Activated gamma-delta T cell (primary cell): ENCODE measurements around the gene NT5C1A.

Experiments used
- DNase-seq: peaks from one replicate; lab custom pipeline; 2025; lab: John Stamatoyannopoulos, UW
- total RNA-seq, 2 donors: gene quantifications; one replicate each; lab custom pipeline; 2026; lab: John Stamatoyannopoulos, UW

NT5C1A gene
- 0.44 to 1.7 reads per million in 2 donors for total RNA-seq

DNA sequence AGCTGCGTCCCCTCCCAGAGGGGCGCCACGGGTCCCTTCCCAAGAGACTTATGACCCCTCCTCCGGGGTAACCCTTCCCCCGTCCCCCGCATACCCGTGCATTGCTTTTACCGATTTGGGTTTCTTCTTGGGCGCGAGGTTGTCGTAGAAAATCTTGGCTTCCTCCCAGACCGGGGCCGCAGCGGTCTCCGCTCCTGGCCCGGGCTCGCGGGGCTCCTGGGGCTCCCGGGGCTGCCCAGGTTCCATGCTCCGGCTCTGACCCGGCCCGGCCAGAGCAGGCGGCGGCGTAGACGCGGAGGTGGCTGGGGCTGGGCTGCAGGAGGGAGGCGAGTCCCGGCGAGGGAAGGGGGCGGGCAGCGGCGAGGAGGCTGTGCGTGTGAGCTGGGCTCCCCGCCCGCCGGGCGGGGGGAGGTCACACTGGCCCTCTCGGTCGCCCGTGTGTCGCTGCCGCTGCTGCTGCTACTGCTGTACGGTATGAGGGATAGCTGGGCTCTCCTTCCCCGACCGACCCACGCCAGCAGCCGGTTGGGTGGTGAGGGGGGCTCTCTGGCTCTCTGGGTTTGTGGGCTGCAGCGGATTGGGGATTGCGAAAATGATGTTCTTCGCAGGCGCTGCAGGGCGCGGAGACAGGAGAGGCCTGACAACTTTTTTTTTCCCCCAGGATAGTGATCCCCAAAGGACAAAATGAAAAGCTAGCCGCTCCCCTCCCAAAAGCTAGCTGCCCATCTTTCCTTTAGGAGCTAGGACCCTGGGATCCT, at the start of gene NT5C1A:
TSS of gene NT5C1A (minus strand) at position 315 of the 758 bp plus-strand sequence. CDS start at position 246, 69 bp downstream.
- DNase-seq = no peak

DNA sequence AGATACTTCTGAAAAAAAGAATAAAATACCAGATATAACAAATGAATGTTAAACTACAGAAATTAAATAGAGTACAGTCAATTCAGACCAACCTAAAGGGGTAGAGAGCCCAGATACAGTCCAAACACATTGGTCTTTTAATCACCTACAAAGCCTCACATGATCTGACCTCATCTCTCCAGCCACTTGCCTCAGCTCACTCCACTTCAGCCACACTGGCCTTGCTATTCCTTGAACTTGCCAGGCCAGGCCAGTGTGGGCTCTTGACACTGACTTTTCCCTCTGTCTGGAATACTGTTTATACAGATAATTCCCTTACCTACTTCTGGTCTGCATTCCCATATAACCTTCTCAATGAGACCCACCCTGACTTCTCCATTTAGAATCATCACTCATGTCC, 49.8 kb upstream of the NT5C1A start:
- no peak for DNase-seq

DNA sequence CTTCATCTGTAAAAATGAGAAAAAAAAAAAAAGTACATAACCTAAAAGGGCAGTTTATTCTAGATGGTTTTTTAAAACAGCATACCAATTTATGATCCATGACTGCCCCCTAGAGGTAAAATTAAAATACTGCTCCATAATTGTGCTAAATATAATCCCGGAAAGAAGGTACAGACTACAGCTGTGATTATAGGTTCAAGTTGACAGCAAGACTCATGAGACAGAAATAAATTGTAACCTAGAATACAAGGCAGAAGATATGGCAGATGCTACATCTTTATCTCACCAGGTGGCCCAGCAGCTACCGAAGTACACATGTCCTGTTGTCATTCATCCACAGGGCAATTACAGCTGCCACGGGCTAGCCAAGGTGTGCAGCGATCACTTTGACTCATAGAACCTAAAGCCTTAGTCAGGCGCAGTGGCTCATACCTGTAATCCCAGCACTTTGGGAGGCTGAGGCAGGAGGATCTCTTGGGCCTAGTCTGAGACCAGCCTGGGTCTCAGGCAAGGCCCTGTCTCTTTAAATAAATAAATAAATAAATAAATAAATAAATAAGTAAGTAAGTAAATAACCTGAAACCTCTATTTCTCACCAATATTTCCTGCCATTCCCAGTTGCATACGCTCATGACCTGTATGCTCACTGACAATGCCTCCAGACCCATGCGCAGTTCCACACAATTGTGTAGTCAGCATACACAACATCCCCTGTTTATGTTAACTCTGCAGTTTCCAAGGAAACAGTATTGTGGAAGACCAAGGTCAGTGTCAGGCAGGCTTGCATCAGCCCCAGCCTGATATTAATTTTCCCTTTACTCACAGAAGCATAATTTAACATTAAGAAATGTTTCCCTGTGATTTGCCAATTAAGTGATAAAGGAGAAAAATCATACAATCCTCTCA, 48.4 kb upstream of the NT5C1A start:
- no peak for DNase-seq

DNA sequence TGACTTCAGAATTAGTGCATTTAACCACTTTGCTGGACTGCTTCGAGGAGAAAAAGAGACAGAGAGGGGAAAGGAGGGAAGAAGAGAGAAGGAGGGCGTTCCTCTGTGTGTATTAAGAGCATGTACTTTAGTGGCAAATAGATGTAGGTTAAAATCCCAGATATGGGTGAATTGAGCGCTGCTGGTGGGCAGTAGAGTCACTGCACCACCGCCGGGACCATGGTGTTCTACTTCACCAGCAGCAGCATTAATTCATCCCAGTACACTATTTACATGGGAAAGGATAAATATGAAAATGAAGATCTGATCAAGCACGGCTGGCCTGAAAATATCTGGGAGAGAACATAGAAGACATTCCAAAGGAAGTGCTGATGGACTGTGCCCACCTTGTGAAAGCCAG, 45.9 kb upstream of the NT5C1A start:
- no peak for DNase-seq

DNA sequence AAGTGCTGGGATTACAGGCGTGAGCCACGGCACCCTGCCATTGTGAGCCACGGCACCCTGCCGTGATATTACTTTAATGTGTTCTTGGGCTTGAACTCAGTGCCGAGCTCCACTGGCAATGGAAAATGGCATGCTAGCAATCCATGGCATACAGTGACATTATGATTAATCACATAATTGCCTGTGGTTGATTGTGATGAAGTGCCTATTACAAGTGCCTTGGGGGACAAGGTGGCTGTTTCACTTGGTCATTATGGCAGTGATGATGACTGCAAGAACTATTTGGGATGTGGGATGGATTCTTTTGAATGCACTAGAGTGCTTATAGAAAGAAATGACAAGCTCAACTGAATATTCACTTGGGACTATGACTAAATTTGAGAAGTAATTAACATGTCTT, 41.6 kb upstream of the NT5C1A start:
- DNase-seq = no peak

DNA sequence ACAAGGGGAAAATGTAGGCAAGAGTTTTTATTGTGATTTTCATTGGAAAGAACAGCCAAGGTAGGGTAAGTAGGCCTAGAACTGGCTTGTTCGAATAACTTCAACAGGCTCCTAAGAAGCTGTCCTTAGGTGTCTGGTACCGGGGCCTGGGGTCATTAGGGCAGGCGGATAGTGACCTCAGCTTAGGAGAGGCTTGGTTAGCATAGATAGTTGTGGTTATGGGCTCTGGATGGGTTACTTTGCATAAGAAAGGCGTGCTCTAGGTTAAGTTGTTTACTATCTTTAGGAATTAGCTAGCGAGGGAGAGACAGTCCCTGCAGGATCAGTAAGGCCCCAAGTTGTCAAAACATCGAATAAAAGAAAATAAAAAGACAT, 40.0 kb upstream of the NT5C1A start:
- DNase-seq = no peak

DNA sequence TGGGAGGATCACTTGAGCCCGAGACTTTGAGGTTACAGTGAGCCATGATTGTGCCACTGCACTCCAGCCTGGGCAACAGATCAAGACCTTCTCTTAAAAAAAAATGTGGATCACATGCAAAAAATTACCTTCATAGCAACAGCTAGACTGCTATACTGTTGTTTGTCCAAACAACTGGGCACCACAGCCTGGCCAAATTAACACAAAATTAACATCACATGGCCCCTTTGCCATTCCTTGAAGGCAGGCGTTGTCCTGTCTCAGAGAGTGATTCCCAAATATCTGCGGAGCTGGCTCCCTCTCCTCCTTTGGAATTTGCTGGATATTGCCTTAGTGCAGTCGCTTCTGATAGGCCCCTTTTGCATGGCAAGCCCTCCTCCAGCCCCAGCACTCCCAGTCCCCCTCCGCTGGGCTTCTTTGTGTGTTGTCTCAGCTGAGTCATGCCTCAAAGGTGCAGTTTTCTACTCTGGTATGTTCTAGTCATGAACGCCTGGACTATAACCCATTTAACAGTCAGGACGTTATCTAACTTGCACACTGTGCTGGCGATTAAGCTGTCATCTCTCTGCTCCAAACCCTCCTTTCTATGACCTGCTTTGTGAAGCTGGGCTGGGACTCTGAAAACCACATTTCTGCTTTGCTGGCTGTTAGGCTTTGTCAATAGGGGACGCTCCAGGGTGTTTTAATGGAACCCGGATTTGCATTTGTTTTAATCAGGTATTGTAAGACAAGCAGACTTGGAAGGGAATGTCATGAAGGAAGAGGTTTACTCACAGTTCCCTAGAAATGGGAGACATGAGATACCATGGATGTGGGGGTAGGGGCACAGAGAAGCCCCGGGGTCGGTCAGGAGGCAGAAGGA, 39.4 kb upstream of the NT5C1A start:
- DNase-seq = no peak

DNA sequence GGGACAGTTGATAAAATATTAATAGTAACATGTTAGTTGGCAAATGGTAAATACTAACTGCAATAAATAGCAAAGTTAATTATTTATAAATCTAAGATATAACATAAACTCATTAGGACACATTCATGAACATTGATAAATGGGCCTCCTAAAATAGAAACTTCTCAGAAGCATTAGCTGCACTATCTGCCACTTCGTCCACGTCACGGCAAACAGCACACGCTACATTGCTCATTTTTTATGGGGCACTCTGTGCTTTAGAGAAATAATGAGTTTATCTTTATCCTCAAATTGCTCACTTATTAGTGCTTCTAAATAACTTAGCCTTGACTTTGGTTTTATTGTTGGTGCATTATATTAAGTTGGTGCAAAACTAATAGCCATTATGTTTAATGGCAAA, 35.6 kb upstream of the NT5C1A start:
- DNase-seq = no peak

DNA sequence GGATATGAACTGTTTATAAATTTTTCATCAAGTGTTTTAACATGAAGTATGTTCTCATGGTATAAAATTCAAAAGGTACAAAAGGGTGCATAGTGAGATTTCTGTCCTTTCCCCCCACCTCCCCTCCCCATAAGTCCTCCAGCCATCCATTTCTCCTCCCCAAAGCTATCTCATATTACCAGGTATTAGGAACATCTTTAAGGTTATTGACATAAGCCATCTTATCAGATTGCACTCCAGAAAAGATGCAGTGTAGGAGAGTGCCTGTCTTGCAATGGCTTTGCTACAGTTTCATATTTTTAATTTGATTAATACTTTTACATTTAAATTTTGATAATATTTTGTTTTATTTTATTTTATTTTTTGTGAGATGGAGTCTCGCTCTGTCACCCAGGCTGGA, 32.9 kb upstream of the NT5C1A start:
- no peak for DNase-seq

DNA sequence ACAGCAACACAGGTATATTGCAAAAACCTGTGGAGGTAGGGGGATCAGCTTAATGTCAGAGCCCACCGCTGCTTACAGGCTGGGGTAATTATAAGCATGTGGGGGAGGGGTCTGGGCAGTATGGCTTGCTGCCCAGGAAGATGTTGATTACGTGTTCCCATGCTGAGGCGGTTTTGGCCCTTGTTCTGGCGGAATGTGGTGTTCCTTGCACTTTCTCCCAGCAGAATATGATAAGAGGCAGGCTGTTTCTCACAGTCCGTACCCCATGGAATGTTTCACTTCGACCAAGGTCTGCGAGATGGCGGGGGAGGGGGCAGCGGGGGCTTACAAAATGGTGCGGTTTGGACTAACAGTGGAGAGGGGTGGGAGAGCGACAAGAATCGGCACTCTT, 29.1 kb upstream of the NT5C1A start:
- no peak for DNase-seq

DNA sequence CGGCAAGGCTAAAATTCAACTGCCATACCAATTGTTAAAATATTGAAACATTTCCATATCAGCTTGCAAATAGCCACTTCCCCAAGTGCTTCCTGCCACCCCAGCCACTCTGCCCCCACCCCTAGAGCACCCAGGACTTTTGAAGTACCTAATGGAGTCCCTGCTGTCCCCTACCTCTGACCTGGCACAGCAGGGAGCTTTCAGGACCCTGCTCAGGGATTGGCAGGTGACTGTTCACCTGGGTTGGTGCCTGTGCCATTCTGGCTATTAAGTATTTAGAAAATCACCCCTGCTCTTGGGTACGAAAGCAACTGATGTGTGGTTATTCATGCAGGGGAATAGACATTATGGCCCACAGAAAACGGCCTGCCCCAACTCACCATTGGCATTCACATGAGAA, 28.4 kb upstream of the NT5C1A start:
- no peak for DNase-seq

DNA sequence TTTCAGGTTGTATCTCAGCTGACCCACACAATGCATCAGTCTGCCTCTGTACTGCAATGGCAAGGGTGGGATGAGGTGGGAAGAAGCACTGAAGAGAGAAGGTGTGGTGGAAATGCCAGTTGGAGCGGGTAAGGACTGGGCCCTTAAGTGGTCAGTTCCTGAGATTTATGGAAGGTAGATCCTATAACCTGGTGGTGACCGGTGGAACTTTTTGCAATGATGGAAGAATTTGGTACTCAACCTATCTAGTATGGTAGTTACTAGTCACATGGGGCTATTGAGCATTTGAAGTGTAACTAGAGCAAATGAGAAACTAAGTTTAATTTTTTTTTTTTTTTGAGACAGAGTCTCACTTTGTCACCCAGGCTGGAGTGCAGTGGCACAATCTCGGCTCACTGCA, 27.5 kb upstream of the NT5C1A start:
- no peak for DNase-seq

DNA sequence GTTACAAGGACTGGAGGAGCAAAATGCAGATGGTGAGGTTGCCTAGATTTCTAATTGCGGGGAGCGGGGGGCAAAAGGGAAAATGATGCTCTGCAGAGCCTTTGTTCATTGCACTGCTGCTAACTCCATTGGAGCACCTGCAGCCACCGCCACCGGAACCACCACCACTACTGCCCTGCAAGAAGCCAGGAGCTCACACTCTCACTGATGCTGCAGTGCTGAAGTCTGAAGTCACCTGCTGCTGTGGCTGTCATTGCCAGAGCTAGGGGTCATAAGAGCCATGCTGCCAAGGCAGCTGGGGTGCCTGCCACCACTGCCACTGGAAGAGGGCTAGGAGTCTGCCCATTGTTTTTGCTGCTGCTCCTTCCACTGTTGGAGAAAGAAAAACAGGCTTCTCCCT, 26.7 kb upstream of the NT5C1A start:
- DNase-seq = no peak

DNA sequence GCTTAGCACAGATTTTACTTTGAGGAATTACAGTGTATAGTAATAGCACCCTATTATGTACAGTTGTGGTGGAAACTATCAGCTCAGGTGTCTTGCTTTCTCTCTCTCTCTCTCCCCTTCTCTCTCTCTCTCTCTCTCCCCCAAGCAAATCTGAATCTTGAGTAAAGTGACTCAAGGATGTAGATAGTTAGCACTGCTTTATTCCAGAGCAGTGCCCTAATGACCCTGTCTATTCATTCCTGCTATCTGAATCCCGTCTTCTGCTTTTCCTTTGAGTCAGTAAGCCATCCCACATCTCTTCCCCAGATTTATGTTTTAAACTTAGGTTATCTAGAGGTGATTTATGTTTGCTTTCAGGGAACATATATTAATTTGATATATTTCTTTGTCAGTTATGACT, 24.5 kb upstream of the NT5C1A start:
- no peak for DNase-seq

DNA sequence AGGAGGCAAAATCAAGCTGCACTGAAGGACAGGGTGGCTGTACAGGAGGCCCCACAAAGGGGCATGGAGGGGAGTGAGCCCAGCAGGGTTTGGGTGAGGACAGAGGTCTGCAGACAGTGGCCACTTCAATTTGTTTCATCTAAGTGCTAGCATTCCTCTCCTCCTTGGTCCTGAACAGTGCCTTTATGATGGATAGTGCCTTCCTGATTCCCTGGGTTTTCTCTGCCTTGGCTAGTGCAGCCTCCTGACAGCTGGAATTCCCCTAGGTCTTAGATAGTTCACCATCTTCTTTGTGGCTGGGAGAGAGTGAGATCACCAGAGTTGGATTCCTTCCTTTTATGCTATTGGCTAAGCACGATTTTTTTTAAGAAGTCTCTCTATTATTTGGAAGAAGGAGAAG, 23.1 kb upstream of the NT5C1A start:
- no peak for DNase-seq

DNA sequence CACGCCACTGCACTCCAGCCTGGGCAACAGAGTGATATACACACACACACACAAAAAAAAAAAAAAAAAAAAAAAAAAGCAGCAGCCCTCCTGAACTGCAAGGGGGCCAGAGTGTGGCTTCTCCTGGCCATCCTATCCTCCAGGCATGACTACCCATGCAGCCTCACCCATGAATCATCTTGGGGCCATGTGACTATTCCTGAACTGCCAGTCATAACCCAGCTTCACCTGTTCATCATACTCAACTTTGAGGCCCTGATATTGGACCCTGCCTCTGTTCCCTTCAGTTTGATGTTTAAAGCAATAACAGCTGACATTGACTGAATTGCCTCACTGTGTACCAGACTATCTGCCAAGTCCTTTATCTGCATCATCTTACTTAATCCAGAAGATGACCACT, 22.1 kb upstream of the NT5C1A start:
- DNase-seq = no peak

DNA sequence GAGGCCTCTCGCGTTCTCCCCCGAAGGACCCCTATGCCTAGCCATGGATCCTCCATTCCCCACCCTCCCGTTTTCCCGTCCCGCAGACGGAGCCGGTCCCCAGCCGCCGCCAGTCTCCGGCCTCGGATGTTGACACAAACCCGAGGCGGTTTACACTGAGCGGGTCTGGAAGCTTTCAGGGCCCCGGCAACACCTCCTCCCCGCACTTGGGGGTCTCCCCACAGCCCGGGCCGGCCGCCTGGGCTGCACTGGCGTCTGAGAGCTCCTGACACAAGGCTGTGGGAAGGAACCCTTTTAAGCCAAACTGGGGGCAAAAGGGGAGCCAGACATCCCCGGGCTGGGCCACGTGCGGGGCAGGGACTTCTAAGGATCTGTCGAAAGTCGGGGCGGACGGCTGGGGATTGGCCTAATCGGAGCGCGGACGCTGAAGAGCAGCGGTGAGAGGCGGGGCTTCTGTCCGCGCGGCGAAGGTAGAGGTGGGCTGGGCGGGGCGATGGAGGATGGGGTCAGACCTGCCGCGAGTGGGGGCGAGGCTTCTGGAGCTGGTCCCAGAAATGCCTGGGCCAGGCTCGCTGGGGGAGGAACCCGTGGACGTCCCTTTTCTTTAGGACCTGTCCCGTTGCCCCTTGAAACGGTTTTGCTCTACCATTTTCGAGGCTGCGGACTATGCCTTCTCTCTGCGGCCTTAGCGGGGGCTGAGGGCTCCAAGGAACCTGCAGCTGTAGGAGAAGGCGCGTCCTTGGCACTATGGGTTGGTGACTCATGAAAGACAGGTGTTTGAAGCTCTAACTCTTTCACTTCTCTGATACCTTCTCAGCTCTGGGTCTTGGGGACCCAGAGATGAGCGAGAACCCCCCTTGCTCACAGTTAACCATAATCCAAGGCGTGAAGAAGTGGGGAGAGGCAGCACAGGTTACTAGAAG, 20.5 kb upstream of the NT5C1A start:
- DNase-seq = no peak

DNA sequence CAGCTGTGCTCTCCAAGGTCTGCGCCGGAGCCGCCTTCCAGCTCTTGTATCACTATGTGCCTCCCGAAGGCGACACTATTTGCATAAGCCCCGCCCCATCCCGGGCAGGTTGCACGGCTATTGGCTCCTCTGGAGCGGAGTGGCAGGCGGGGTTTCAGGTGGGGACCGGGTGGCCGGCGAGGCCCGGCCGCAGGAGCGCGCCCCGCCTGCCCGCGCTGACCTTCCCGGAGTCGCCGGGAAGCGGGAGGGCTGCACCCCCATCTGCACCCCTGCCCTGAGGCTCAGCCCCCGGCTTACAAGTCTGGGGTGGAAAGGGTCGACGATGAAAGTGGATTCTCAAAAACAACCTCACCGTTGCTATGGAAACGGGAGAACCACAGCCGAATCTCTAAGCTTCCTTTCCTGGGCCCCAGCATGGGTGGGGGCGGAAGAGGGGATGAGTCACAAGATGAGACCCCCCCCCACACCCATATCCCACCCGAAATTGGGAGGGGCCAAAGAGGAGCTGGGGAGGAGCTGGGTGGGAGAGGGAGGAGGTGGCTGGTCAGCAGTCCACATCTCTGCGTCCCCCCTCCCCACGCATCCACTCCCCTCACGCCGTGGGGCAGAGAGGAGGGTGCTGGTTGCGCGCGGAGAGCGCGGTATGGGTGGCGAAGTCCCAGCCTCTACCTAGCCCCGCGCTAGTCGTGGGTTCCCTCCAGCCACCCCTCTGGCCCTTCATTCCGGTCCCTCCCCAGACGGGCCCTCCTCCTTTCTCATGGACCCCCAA, 19.7 kb upstream of the NT5C1A start, which contains the start of gene HPCAL4:
TSS of gene HPCAL4 (minus strand) at position 51 of the 769 bp plus-strand sequence. CDS start 6,830 bp downstream, outside the sequence.
- DNase-seq = peak; percentile 60

DNA sequence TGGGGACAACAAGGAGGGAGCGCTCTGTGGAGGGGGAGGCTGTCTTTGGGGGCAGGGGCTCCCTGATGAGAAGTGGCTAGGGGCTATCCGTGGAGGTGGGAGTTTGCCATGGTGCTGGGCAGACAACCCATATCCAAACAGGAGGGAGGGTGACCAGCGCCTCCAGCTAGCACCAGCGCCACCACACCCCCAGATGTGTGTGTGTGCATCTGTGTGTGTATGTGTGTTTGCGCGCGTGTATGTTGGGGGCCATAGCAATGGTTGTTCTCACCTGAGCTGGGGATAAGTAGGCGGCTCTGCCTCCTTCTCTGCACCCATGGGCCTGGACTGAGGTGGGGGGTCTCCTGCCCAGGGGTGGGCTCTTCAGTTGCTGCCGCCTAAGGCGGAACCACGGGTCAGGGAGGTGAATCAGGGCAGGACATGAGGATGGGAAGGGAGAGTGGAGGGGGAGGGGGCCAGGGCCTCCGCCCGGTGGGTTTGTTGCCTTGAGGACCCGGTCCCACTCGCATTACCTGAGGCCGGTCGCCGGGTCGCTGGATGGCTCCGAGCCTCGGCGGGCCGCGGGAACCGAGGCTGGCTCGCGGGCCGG, 19.0 kb upstream of the NT5C1A start:
- no peak for DNase-seq

DNA sequence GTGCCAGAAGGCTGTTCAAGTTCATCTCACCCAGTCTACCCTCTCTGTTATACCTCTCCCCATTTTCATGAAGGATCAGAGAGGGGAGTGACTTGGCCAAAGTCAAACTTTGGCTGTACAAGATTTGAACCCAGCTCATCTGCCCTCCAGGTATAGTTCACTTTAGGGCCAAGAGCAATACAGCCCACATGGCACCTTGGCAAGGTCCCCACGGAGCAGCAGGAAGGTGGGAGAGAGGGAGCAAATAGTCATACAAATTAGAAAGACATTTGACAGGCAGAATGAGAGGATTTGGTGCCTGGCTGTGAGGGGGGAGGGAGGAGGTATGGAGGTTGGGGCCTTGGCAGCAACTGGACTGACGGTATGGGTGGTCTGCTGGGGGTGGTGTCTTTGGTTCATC, 18.3 kb upstream of the NT5C1A start:
- DNase-seq = no peak
